HFFc6 (cell line): ENCODE results near the gene IDI1. TPM values are rescaled to one million over a fixed set of nuclear protein-coding genes. Genes with fewer than 3 reads are reported as not detected.

ENCODE experiments used
- DNase-seq: peaks from one replicate; pipeline ENCODE4 v3.0.0-alpha.2; 2018
- H3K27ac Mint-ChIP-seq: 2 replicates; pipeline ENCODE4 v1.8.0; 2020; ENCODE audit warnings: mild to moderate bottlenecking, mixed read lengths
- H3K27me3 Mint-ChIP-seq: 2 replicates; pipeline ENCODE4 v1.8.0; 2021; ENCODE audit warnings: mild to moderate bottlenecking, moderate library complexity, mixed read lengths; ENCODE audit not compliant: insufficient read depth
- H3K36me3 Mint-ChIP-seq: 2 replicates; pipeline ENCODE4 v1.8.0; 2021; ENCODE audit warnings: low read depth, mixed read lengths
- H3K4me1 Mint-ChIP-seq: 2 replicates; pipeline ENCODE4 v1.8.0; 2020; ENCODE audit warnings: low read depth, mixed read lengths
- H3K4me3 Mint-ChIP-seq: 2 replicates; pipeline ENCODE4 v1.8.0; 2020; ENCODE audit warnings: mild to moderate bottlenecking, moderate library complexity, mixed read lengths
- H3K9me3 Mint-ChIP-seq: 2 replicates; pipeline ENCODE4 v1.8.0; 2020; ENCODE audit warnings: mild to moderate bottlenecking, mixed read lengths
- CTCF ChIP-seq: fragments of 200-600 bp; sonication (generic); IDR thresholded peaks from 2 replicates; pipeline ENCODE4 v1.5.0; 2021; ENCODE audit warnings: antibody characterized with exemption, mild to moderate bottlenecking
- long read RNA-seq: library from polyadenylated mRNA; unstranded; transcript quantifications from one replicate; pipeline ENCODE4 v2.0.0, GENCODE V29; 2019
- total RNA-seq, 6 experiments: library from RNA; stranded (reverse); fragmentation: NEBNext Ultra II Directional; extraction: Animal tissue kit (Norgen Biotek cat#: 25700); gene quantifications; 2 replicates in 1 of 6; 3 replicates in 5 of 6; pipeline ENCODE4 v1.2.3, GENCODE V29; 2021

Gene IDI1
- total RNA-seq, result 10 to 100 TPM; 17.5 to 22.8 (median 20.2) TPM
- long read RNA-seq, transcript IDI1-201 (5 exons, 2,301 nt), result major isoform, 51 of 80 reads
- long read RNA-seq, transcript IDI1-205 (4 exons, 1,066 nt), result minor isoform, 13 of 80 reads
- long read RNA-seq, partial matches to known transcripts, result 9 of 80 reads
- long read RNA-seq, other reads (novel, unspliced or antisense), result 7 of 80 reads

- H3K4me3 Mint-ChIP-seq, result peak within 1 kb of the TSS; percentile 96
- peak within 1 kb of the TSS; percentile 99 for H3K27ac Mint-ChIP-seq
- H3K9me3 Mint-ChIP-seq, result no peaks in the 10 kb centered on the region
- H3K4me1 Mint-ChIP-seq, result peaks cover 45% of the 10 kb centered on the region
- peak; percentile 98 for DNase-seq
- H3K36me3 Mint-ChIP-seq, result peaks cover 18% of the 10 kb centered on the region
- peaks cover 2% of the 10 kb centered on the region for H3K27me3 Mint-ChIP-seq
- no peak for TF ChIP-seq CTCF
Measured at GRCh38 chr10:1048732-1049424, at the start of gene IDI1. Gene IDI1, minus strand, starts transcription at chr10:1049119. Its CDS starts 116 bp downstream, at chr10:1049003.

GRCh38 chr10:1097436-1097835, 48.5 kb upstream of the IDI1 start:
- Mint-ChIP-seq H3K9me3 (no peaks in the 10 kb centered on the region), H3K4me3 (no peak overlapping the region), H3K27me3 (peaks cover 2% of the 10 kb centered on the region), H3K27ac (no peak overlapping the region), H3K36me3 (peaks cover 18% of the 10 kb centered on the region), H3K4me1 (peaks cover 4% of the 10 kb centered on the region)
- TF ChIP-seq CTCF, result no peak
- DNase-seq, result no peak

GRCh38 chr10:1096287-1096889, 47.5 kb upstream of the IDI1 start:
- Mint-ChIP-seq H3K4me3 (no peak overlapping the region), H3K4me1 (no peaks in the 10 kb centered on the region), H3K9me3 (no peaks in the 10 kb centered on the region)

GRCh38 chr10:1095498-1095897, 46.6 kb upstream of the IDI1 start:
- peaks cover 2% of the 10 kb centered on the region for H3K27me3 Mint-ChIP-seq
- peaks cover 11% of the 10 kb centered on the region; the same call in 1 of the 2 replicates for H3K36me3 Mint-ChIP-seq
- no peak for TF ChIP-seq CTCF
- no peak overlapping the region for H3K4me3 Mint-ChIP-seq
- no peaks in the 10 kb centered on the region for H3K9me3 Mint-ChIP-seq
- H3K4me1 Mint-ChIP-seq, result no peaks in the 10 kb centered on the region
- no peak overlapping the region for H3K27ac Mint-ChIP-seq
- no peak for DNase-seq

More at GRCh38 chr10:1096287-1096889, 47.5 kb upstream of the IDI1 start:
- H3K36me3 Mint-ChIP-seq, result peaks cover 10% of the 10 kb centered on the region
- peaks cover 2% of the 10 kb centered on the region for H3K27me3 Mint-ChIP-seq
- no peak overlapping the region for H3K27ac Mint-ChIP-seq
- DNase-seq, result no peak
- no peak for TF ChIP-seq CTCF

- no peak for TF ChIP-seq CTCF
- H3K4me3 Mint-ChIP-seq, result no peak overlapping the region
- no peaks in the 10 kb centered on the region for H3K4me1 Mint-ChIP-seq
- no peak overlapping the region for H3K27ac Mint-ChIP-seq
- no peak for DNase-seq
- H3K36me3 Mint-ChIP-seq, result peaks cover 15% of the 10 kb centered on the region
- no peaks in the 10 kb centered on the region for H3K9me3 Mint-ChIP-seq
- no peaks in the 10 kb centered on the region for H3K27me3 Mint-ChIP-seq
Measured at GRCh38 chr10:1094112-1095057, 45.5 kb upstream of the IDI1 start.
